Natural killer cell (primary cell): ENCODE data around the gene PKN2. TPM values are rescaled to one million over a fixed set of nuclear protein-coding genes. Genes with fewer than 3 reads are reported as not detected.

Experiments
- ATAC-seq, 3 donors: fragments of 150-1000 bp in 2 of 3; fragments of 200-7000 bp in 1 of 3; cut with Tn5 transposase; 1 replicate in 1 of 3; 2 replicates in 2 of 3; pipeline ENCODE4 v1.10.0; 2021; ENCODE audit warnings: mild to moderate bottlenecking in 2 of 3, moderate library complexity in 2 of 3
- DNase-seq, 2 donors: peaks; one replicate each; pipeline versions ENCODE4 v3.0.0 to v3.0.0-alpha.2; 2013 to 2021; ENCODE audit warnings: mixed read lengths in 1 of 2
- H3K27ac ChIP-seq: one replicate; pipeline ENCODE4 v1.5.1; 2013; ENCODE audit warnings: mild to moderate bottlenecking, low read length
- H3K27me3 ChIP-seq: one replicate; pipeline ENCODE4 v1.6.1; 2013; ENCODE audit warnings: low read length; ENCODE audit not compliant: control insufficient read depth, insufficient read depth
- H3K36me3 ChIP-seq: one replicate; pipeline ENCODE4 v1.6.1; 2013; ENCODE audit warnings: low read length; ENCODE audit not compliant: control insufficient read depth, insufficient read depth
- H3K4me1 ChIP-seq: one replicate; pipeline ENCODE4 v1.6.1; 2013; ENCODE audit warnings: low read length; ENCODE audit not compliant: control insufficient read depth, insufficient read depth
- H3K4me3 ChIP-seq: one replicate; pipeline ENCODE4 v1.5.1; 2013; ENCODE audit warnings: low read length
- H3K9me3 ChIP-seq: one replicate; pipeline ENCODE4 v1.6.1; 2013; ENCODE audit warnings: low read length; ENCODE audit not compliant: control insufficient read depth, insufficient read depth
- H3K27ac Mint-ChIP-seq, 2 donors: one replicate each; pipeline ENCODE4 v1.8.0; 2022; ENCODE audit warnings: mild to moderate bottlenecking in 2 of 2, mixed read lengths in 2 of 2, moderate library complexity in 1 of 2
- H3K27me3 Mint-ChIP-seq, 2 donors: one replicate each; pipeline ENCODE4 v1.8.0; 2022; ENCODE audit warnings: low read depth in 2 of 2, mixed read lengths in 2 of 2
- H3K36me3 Mint-ChIP-seq: one replicate; pipeline ENCODE4 v1.8.0; 2022; ENCODE audit warnings: mixed read lengths
- H3K4me1 Mint-ChIP-seq, 2 donors: one replicate each; pipeline ENCODE4 v1.8.0; 2022; ENCODE audit warnings: mixed read lengths in 2 of 2
- H3K4me3 Mint-ChIP-seq: one replicate; pipeline ENCODE4 v1.8.0; 2022; ENCODE audit warnings: mild to moderate bottlenecking, moderate library complexity, mixed read lengths
- H3K9me3 Mint-ChIP-seq, 2 donors: one replicate each; pipeline ENCODE4 v1.8.0; 2022; ENCODE audit warnings: mixed read lengths in 2 of 2
- WGBS: methylation state at CpG from one replicate; pipeline ENCODE4 v1.1.7; 2013; ENCODE audit warnings: missing lambda C conversion rate; ENCODE audit not compliant: insufficient coverage; 5-methylcytosine and 5-hydroxymethylcytosine counted together
- intact Hi-C: fragments of 100-400 bp; cut with micrococcal nuclease; formaldehyde crosslinking; loops from one replicate; pipeline ENCODE4 v1.14.2; 2022
- total RNA-seq, 4 donors: library from RNA; stranded (reverse); fragments of 120-200 nt in 1 of 4; gene quantifications; one replicate each; pipeline versions ENCODE4 v1.2.3 to v1.2.4, GENCODE V29; 2013 to 2022
- TF ChIP-seq, protein P1 (sequence below): fragments of 200-600 bp; IDR thresholded peaks from one replicate; pipeline ENCODE4 v1.8.0; 2022; ENCODE audit warnings: antibody characterized with exemption

Gene PKN2
- total RNA-seq, 3 donors from 2014 or later (not counting 1 experiment from before 2014, with no cell fraction given), result 40.8 to 50.1 (median 47.2) TPM

DNA sequence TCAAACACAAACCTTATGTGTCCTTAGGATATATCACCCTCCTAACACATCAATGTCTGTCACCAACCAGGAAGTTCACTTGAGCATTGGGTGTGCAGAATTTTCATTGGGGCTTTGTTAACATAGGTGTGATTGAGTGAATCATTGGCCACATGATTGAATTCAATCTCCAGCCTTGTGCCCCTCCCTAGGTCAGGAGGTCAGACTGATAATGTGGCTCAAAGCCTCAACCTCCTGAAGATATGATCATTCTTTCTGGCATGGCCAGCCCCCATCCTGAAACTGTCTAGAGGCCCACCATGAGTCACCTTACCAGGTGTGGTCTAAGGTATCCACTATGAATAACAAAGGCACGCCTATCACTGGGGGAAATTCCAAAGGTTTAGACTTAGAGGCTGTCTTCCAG lies 90.1 kb downstream of the PKN2 start:
- Mint-ChIP-seq H3K4me3 (no peak overlapping the region), H3K4me1 (peaks cover 9% of the 10 kb centered on the region in 2 donors), H3K36me3 (peaks cover 17% of the 10 kb centered on the region), H3K9me3 (no peaks in the 10 kb centered on the region), H3K27me3 (no peaks in the 10 kb centered on the region), H3K27ac (peak overlapping the region in 1 of 2 donors; percentile 59)
- intact Hi-C loops, result no loop called here
- Histone ChIP-seq H3K9me3 (no peaks in the 10 kb centered on the region), H3K4me3 (no peak overlapping the region), H3K27me3 (no peaks in the 10 kb centered on the region), H3K36me3 (peaks cover 47% of the 10 kb centered on the region), H3K4me1 (no peaks in the 10 kb centered on the region), H3K27ac (no peak overlapping the region)
- ATAC-seq (peak; percentile 21 to 49 (median 22)), DNase-seq (no peak)
- WGBS, result 100% methylated on average over 1 of the region's 1 CpG
- TF ChIP-seq, protein P1, sequence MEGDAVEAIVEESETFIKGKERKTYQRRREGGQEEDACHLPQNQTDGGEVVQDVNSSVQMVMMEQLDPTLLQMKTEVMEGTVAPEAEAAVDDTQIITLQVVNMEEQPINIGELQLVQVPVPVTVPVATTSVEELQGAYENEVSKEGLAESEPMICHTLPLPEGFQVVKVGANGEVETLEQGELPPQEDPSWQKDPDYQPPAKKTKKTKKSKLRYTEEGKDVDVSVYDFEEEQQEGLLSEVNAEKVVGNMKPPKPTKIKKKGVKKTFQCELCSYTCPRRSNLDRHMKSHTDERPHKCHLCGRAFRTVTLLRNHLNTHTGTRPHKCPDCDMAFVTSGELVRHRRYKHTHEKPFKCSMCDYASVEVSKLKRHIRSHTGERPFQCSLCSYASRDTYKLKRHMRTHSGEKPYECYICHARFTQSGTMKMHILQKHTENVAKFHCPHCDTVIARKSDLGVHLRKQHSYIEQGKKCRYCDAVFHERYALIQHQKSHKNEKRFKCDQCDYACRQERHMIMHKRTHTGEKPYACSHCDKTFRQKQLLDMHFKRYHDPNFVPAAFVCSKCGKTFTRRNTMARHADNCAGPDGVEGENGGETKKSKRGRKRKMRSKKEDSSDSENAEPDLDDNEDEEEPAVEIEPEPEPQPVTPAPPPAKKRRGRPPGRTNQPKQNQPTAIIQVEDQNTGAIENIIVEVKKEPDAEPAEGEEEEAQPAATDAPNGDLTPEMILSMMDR, result no peak

DNA sequence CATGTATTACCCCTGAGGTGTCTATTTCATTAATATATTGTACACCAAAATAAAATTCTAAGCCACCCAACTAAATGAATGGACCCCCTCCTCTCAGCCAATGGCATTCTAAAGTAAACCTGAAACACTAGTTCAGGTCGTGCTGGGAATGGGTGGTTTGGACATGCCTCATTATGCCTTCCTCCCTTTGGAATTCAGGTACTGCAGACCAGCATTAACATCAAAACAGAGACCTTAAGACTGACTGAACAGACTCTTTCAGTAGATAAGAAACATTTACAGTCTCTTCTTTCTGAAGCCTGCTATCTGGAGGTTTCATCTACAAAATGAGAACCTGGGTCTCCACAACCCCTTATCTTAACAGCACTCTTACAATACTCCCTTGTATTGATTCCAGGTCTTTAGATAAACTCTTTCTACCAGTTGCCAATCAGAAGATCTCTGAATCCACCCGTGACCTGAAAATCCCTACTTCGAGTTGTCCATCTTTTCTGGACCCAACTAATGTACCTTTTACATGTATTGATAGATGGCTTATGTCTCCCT lies 93.6 kb downstream of the PKN2 start:
- no peaks in the 10 kb centered on the region for H3K27me3 ChIP-seq
- peaks cover 38% of the 10 kb centered on the region for H3K36me3 ChIP-seq
- no peak overlapping the region for H3K4me3 Mint-ChIP-seq
- H3K9me3 ChIP-seq, result no peaks in the 10 kb centered on the region
- TF ChIP-seq, protein P1, result no peak
- H3K27ac Mint-ChIP-seq, result no peak overlapping the region
- H3K4me1 ChIP-seq, result no peaks in the 10 kb centered on the region
- no peak overlapping the region for H3K4me3 ChIP-seq
- no peak for ATAC-seq
- DNase-seq, result no peak
- H3K9me3 Mint-ChIP-seq, result no peaks in the 10 kb centered on the region
- no peaks in the 10 kb centered on the region for H3K27me3 Mint-ChIP-seq
- no peak overlapping the region for H3K27ac ChIP-seq
- WGBS, result 95% methylated on average over 3 of the region's 3 CpGs
- H3K4me1 Mint-ChIP-seq, result peaks cover 9% of the 10 kb centered on the region in 2 donors
- H3K36me3 Mint-ChIP-seq, result peaks cover 17% of the 10 kb centered on the region
- intact Hi-C loops, result no loop called here

DNA sequence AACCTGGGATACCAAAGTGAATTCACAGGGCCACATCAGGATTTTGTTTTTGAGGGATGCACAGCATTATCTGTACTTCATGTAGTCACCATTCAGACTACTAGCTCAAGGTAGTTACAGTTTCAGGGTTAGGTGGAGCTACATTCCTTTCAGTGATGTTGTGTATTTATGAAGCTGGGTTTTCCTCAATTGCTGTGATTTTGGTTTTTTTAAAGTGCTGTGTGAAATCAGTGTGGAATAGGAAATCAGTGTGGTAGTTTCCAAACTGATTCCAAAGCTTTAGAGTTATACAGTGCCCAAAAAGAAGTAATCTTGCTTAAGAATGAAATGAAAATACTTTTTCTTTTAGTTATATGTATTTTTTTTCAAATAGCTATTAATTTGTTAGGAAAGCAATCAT lies 95.8 kb downstream of the PKN2 start:
- DNase-seq (no peak), ATAC-seq (no peak)
- no peaks in the 10 kb centered on the region for H3K27me3 ChIP-seq
- intact Hi-C loops, result no loop called here
- H3K36me3 Mint-ChIP-seq, result peaks cover 17% of the 10 kb centered on the region
- TF ChIP-seq, protein P1, result no peak
- H3K4me1 Mint-ChIP-seq, result peaks cover 0 to 4% of the 10 kb centered on the region in 2 donors
- no peak overlapping the region for H3K27ac ChIP-seq
- H3K27me3 Mint-ChIP-seq, result no peaks in the 10 kb centered on the region
- H3K4me1 ChIP-seq, result no peaks in the 10 kb centered on the region
- no peaks in the 10 kb centered on the region for H3K9me3 ChIP-seq
- H3K27ac Mint-ChIP-seq, result no peak overlapping the region
- no peak overlapping the region for H3K4me3 Mint-ChIP-seq
- H3K36me3 ChIP-seq, result peaks cover 34% of the 10 kb centered on the region
- no peaks in the 10 kb centered on the region for H3K9me3 Mint-ChIP-seq
- no peak overlapping the region for H3K4me3 ChIP-seq

DNA sequence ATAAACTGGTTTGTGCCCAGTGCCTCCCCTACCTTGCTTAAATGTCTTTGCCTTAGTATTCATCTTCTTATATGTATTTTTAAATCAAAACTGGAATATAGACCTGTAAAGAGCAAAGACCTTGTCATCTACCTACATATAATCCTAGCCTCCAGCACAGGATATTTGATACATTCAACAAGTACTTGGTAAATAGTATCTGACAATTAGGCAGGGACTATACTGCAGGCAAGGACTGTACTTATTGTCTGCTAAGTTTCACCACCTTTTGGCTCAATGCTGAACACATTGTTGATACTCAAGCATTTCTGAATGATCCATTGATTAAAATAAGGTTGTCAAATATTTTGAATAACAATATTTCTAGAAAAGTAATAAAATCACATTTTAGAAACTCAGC lies 96.4 kb downstream of the PKN2 start:
- no peaks in the 10 kb centered on the region for H3K9me3 Mint-ChIP-seq
- Histone ChIP-seq H3K9me3 (no peaks in the 10 kb centered on the region), H3K27ac (no peak overlapping the region), H3K27me3 (no peaks in the 10 kb centered on the region), H3K36me3 (peaks cover 35% of the 10 kb centered on the region), H3K4me1 (no peaks in the 10 kb centered on the region), H3K4me3 (no peak overlapping the region)
- no peaks in the 10 kb centered on the region for H3K27me3 Mint-ChIP-seq
- intact Hi-C loops, result no loop called here
- H3K4me1 Mint-ChIP-seq, result peaks cover 0 to 4% of the 10 kb centered on the region in 2 donors
- no peak overlapping the region for H3K4me3 Mint-ChIP-seq
- no peak for ATAC-seq
- DNase-seq, result no peak
- H3K27ac Mint-ChIP-seq, result no peak overlapping the region
- peaks cover 17% of the 10 kb centered on the region for H3K36me3 Mint-ChIP-seq
- TF ChIP-seq, protein P1, result no peak
